Measurements from ENCODE around the gene GALK1.
"Not testable (repeated sequence)": the region's sequence is repeated elsewhere in the genome, so short reads cannot be mapped to it uniquely, and the experiment has no call there.

Gene GALK1

GRCh38 chr17:75765981-75766380, 989 bp upstream of the GALK1 start:
- DNase-seq (ENCODE audit: low read depth in 1 of 2, low spot score in 1 of 2), result no peak

- no peak for DNase-seq (ENCODE audit: low read depth in 1 of 2, low spot score in 1 of 2)
Observed at GRCh38 chr17:75764417-75764710, 628 bp downstream of the GALK1 start.

GRCh38 chr17:75763613-75764416, 1.2 kb downstream of the GALK1 start:
- DNase-seq (ENCODE audit: low read depth in 1 of 2, low spot score in 1 of 2), result no peak

GRCh38 chr17:75763269-75763607, 1.8 kb downstream of the GALK1 start:
- DNase-seq (ENCODE audit: low read depth in 1 of 2, low spot score in 1 of 2), result no peak

- no peak for DNase-seq (ENCODE audit: low read depth in 1 of 2, low spot score in 1 of 2)
Observed at GRCh38 chr17:75762513-75763268, 2.3 kb downstream of the GALK1 start.

GRCh38 chr17:75759978-75760640, 4.9 kb downstream of the GALK1 start:
- DNase-seq (ENCODE audit: low read depth in 1 of 2, low spot score in 1 of 2), result not testable (repeated sequence)

GRCh38 chr17:75759457-75759856, 5.5 kb downstream of the GALK1 start:
- DNase-seq (ENCODE audit: low read depth in 1 of 2, low spot score in 1 of 2), result no peak

- no peak for DNase-seq (ENCODE audit: low read depth in 1 of 2, low spot score in 1 of 2)
Observed at GRCh38 chr17:75758131-75758905, 6.7 kb downstream of the GALK1 start.

- DNase-seq (ENCODE audit: low read depth in 1 of 2, low spot score in 1 of 2), result no peak
Observed at GRCh38 chr17:75757086-75757681, 7.8 kb downstream of the GALK1 start.

GRCh38 chr17:75756451-75757085, 8.4 kb downstream of the GALK1 start:
- DNase-seq (ENCODE audit: low read depth in 1 of 2, low spot score in 1 of 2), result no peak

GRCh38 chr17:75755990-75756389, 9.0 kb downstream of the GALK1 start:
- no peak for DNase-seq (ENCODE audit: low read depth in 1 of 2, low spot score in 1 of 2)

GRCh38 chr17:75755205-75755901, 9.6 kb downstream of the GALK1 start:
- DNase-seq (ENCODE audit: low read depth in 1 of 2, low spot score in 1 of 2), result no peak

GRCh38 chr17:75754378-75755204, 10.4 kb downstream of the GALK1 start:
- DNase-seq (ENCODE audit: low read depth in 1 of 2, low spot score in 1 of 2), result no peak

GRCh38 chr17:75753514-75754377, 11.2 kb downstream of the GALK1 start:
- DNase-seq (ENCODE audit: low read depth in 1 of 2, low spot score in 1 of 2), result peak; percentile 41 to 70

- no peak for DNase-seq (ENCODE audit: low read depth in 1 of 2, low spot score in 1 of 2)
Observed at GRCh38 chr17:75752802-75753513, 12.0 kb downstream of the GALK1 start.

- DNase-seq (ENCODE audit: low read depth in 1 of 2, low spot score in 1 of 2), result no peak
Observed at GRCh38 chr17:75752405-75752709, 12.6 kb downstream of the GALK1 start.

- DNase-seq (ENCODE audit: low read depth in 1 of 2, low spot score in 1 of 2), result no peak
Observed at GRCh38 chr17:75751676-75752404, 13.2 kb downstream of the GALK1 start.
